GM12865 (cell line): ENCODE measurements around the gene CREBRF.
"Not testable (repeated sequence)": the region's sequence is repeated elsewhere in the genome, so short reads cannot be mapped to it uniquely, and the experiment has no call there.

Source experiments
- DNase-seq: peaks from one replicate; pipeline ENCODE4 v3.0.0; 2010; ENCODE audit warnings: low read depth
- H3K4me3 ChIP-seq: 2 replicates; pipeline ENCODE4 v1.5.1; 2011; ENCODE audit warnings: mild to moderate bottlenecking, low read depth, low read length, control low read depth
- TF ChIP-seq, protein P1 (sequence below): IDR thresholded peaks from 2 replicates; pipeline ENCODE4 v1.5.1; 2011; ENCODE audit warnings: low read length, control low read depth, low read depth, inconsistent platforms; ENCODE audit not compliant: insufficient read depth; ENCODE audit errors: missing control alignments

The CREBRF gene

DNA sequence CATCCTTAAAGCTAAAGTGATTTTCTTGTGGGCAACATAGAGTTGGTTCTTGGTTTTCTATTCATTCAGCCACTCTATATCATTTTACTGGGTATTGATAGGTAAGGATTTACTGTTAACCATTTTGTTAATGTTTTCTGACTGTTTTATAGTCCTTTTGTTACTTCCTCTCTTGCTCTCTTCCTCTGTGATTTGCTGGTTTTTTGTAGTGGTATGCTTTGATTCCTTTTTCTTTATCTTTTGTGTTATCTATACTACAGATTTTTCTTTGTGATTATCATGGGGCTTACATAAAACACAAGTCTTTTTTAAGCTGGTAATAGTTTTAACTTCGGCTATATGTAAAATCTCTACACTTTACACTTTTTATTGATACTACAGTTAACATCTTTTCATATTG, 43.3 kb downstream of the CREBRF start:
- TF ChIP-seq, protein P1, sequence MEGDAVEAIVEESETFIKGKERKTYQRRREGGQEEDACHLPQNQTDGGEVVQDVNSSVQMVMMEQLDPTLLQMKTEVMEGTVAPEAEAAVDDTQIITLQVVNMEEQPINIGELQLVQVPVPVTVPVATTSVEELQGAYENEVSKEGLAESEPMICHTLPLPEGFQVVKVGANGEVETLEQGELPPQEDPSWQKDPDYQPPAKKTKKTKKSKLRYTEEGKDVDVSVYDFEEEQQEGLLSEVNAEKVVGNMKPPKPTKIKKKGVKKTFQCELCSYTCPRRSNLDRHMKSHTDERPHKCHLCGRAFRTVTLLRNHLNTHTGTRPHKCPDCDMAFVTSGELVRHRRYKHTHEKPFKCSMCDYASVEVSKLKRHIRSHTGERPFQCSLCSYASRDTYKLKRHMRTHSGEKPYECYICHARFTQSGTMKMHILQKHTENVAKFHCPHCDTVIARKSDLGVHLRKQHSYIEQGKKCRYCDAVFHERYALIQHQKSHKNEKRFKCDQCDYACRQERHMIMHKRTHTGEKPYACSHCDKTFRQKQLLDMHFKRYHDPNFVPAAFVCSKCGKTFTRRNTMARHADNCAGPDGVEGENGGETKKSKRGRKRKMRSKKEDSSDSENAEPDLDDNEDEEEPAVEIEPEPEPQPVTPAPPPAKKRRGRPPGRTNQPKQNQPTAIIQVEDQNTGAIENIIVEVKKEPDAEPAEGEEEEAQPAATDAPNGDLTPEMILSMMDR = no peak
- H3K4me3 ChIP-seq = no peak overlapping the region
- DNase-seq = no peak

DNA sequence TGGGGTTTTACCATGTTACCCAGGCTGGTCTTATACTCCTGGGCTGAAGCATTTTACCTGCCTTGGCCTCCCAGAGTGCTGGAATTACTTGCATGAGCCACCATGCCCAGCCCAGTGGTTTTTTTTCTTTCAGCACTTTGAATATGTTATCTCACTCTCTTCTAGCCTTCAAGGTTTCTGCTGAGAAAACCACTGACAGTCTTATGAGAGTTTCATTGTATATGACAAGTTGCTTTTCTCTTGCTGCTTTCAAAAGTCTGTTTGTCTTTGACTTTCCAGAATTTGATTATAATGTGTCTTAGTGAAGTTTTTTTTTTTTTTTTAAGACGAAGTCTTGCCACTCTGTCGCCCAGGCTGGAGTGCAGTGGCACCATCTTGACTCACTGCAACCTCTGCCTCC, 45.1 kb downstream of the CREBRF start:
- TF ChIP-seq, protein P1 = no peak
- DNase-seq = no peak
- no peak overlapping the region for H3K4me3 ChIP-seq

DNA sequence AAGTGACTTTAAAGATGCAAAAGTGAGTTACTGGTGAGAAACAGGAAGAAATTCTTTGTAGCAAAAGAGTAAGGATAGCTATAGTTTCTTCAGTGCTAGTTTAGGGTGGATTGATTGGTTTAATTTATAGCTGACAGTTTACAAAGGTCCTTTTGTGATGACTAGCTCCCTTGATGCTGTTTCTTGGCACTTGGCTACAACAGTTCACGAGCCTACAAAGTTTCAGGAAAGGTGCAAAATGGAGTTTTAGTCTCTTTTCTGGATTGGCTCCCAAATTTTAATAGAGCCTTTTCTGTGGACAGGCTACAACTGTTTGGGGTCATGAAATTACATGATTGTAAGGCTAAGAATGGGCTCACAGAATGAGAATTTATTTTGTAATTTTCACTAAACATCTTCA, 47.3 kb downstream of the CREBRF start:
- H3K4me3 ChIP-seq = no peak overlapping the region
- TF ChIP-seq, protein P1 = no peak
- no peak for DNase-seq

DNA sequence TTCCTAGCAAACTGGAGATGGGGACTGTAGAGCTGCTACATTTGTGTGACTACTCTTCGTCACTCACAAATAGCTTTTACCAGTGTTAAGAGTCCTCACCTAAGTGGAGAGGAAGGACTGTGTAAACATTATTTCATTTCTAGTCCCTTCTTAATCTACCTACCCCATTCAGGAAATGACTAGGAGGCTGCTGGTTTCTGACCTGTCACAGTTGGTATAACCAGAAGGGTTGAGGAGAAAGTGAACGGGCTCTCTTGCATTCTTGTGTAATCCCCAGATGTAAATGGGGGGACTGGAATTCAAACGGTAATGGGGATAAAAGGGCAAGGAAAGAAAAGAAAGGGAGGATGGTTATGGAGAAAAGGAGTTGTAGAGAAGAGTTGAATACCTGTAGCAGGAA, 52.8 kb downstream of the CREBRF start:
- no peak for DNase-seq
- TF ChIP-seq, protein P1 = no peak
- no peak overlapping the region for H3K4me3 ChIP-seq

DNA sequence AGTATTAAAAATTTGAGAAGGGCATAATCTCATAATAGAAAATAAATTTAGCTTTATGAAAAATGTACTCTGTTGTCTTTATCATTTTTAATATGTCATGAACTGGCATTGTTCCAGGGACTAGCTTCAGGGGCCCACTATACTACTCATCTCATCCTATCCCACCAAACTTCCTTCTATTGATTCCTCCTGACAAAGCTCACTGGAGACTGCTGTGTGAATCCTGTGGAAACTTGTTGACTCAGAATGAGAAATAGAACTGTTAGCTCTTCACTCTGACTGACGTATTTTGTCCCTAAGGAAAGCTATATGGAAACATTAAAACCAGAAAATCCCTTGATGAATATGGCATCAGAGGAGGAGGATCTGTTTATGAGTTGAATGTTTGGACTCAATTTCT, 58.4 kb downstream of the CREBRF start:
- H3K4me3 ChIP-seq = no peak overlapping the region
- TF ChIP-seq, protein P1 = no peak
- DNase-seq = no peak

DNA sequence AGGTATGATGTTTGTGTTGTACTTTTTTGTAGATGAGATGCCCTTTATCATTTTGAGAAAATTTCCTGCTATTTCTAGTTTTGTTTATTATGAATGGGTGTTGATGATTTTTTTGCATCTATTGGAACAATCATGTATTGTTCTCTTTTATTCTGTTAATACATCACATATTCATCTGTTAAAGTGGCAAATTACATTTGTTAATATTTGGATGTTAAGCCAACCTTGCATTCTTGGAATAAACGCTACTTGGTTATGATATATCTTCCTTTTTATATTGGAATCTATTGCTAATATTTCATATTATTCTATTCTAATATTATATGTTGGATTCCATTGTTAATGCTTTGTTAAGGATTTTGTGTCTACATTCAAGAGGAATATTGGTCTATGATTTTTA, 63.6 kb downstream of the CREBRF start:
- DNase-seq = no peak
- TF ChIP-seq, protein P1 = no peak
- H3K4me3 ChIP-seq = no peak overlapping the region

DNA sequence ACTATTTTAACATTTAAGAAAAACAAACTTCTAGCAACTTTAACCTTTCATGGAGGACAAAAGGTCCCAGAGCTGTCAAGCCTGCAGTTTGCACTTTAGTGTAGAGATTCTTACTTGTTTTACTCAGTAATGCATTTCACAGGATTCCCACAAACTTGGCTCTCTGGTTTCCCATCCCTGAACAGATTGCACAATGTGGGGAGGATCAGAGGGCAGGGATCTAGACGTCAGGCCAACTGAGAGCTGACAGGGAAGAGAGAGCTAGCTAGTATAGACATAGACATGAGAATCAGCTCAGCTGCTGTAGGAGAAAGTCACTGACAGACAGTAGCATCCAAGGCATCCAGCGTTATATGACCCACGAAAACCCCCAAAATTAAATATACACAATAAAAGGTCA, 67.3 kb downstream of the CREBRF start:
- H3K4me3 ChIP-seq = no peak overlapping the region
- no peak for DNase-seq
- TF ChIP-seq, protein P1 = no peak

DNA sequence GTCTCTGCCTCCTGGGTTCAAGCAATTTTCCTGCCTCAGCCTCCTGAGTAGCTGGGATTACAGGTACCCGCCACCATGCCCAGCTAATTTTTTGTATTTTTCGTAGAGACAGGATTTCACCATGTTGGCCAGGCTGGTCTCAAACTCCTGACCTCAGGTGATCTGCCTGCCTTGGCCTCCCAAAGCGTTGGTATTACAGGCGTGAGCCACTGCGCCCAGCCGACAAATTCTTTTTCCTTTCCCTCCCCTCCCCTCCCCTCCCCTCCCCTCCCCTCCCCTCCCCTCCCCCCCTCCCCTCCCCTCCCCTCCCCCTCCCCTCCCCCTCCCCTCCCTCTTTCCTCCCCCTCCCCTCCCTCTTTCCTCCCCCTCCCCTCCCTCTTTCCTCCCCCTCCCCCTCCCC, 76.0 kb downstream of the CREBRF start:
- not testable (repeated sequence) for H3K4me3 ChIP-seq, DNase-seq
